NCI-H146 treated with DMSO at 0.1 percent for 48 hours (cell line): ENCODE results near the gene FNDC3B.
"Not testable (repeated sequence)": the region's sequence is repeated elsewhere in the genome, so short reads cannot be mapped to it uniquely, and the experiment has no call there.

ENCODE experiments used
- DNase-seq: peaks from one replicate; lab custom pipeline; 2025; ENCODE audit not compliant: unreplicated experiment; lab: John Stamatoyannopoulos, UW

The FNDC3B gene

GRCh38 chr3:172255321-172255720 lies 215.9 kb downstream of the FNDC3B start:
- not testable (repeated sequence) for DNase-seq

GRCh38 chr3:172256101-172256734 lies 216.8 kb downstream of the FNDC3B start:
- DNase-seq = no peak

GRCh38 chr3:172257648-172258400 lies 218.4 kb downstream of the FNDC3B start:
- DNase-seq = no peak

GRCh38 chr3:172258624-172259023 lies 219.2 kb downstream of the FNDC3B start:
- no peak for DNase-seq

- DNase-seq = no peak
Measured at GRCh38 chr3:172259111-172259541, 219.7 kb downstream of the FNDC3B start.

- DNase-seq = no peak
Measured at GRCh38 chr3:172259726-172260248, 220.4 kb downstream of the FNDC3B start.

GRCh38 chr3:172260381-172260780 lies 221.0 kb downstream of the FNDC3B start:
- DNase-seq = no peak

GRCh38 chr3:172261054-172261453 lies 221.7 kb downstream of the FNDC3B start:
- no peak for DNase-seq

GRCh38 chr3:172262991-172263608 lies 223.7 kb downstream of the FNDC3B start:
- no peak for DNase-seq

GRCh38 chr3:172263781-172264486 lies 224.6 kb downstream of the FNDC3B start:
- DNase-seq = no peak

GRCh38 chr3:172266103-172266502 lies 226.7 kb downstream of the FNDC3B start:
- no peak for DNase-seq

- no peak for DNase-seq
Measured at GRCh38 chr3:172268425-172268824, 229.0 kb downstream of the FNDC3B start.

- DNase-seq = no peak
Measured at GRCh38 chr3:172268868-172269267, 229.5 kb downstream of the FNDC3B start.

GRCh38 chr3:172270557-172271166 lies 231.3 kb downstream of the FNDC3B start:
- no peak for DNase-seq

- DNase-seq = no peak
Measured at GRCh38 chr3:172271386-172271976, 232.1 kb downstream of the FNDC3B start.

GRCh38 chr3:172272698-172273097 lies 233.3 kb downstream of the FNDC3B start:
- no peak for DNase-seq

GRCh38 chr3:172273378-172273777 lies 234.0 kb downstream of the FNDC3B start:
- no peak for DNase-seq

- DNase-seq = no peak
Measured at GRCh38 chr3:172274906-172275305, 235.5 kb downstream of the FNDC3B start.

GRCh38 chr3:172275586-172275985 lies 236.2 kb downstream of the FNDC3B start:
- DNase-seq = no peak

GRCh38 chr3:172276103-172276502 lies 236.7 kb downstream of the FNDC3B start:
- DNase-seq = no peak
